ENCODE results near the gene PLAAT1.

PLAAT1 gene

GRCh38 chr3:193240850-193241706 is at the start of gene PLAAT1:
TSS of gene PLAAT1 (plus strand) at chr3:193241222. CDS start at chr3:193255651, 14,429 bp downstream.
- DNase-seq: no peak

GRCh38 chr3:193194371-193194770 is 46.7 kb upstream of the PLAAT1 start:
- DNase-seq: no peak

GRCh38 chr3:193196746-193197145 is 44.3 kb upstream of the PLAAT1 start:
- DNase-seq: no peak

- no peak for DNase-seq
Measured at GRCh38 chr3:193207290-193208273, 33.4 kb upstream of the PLAAT1 start.

GRCh38 chr3:193210618-193211017 is 30.4 kb upstream of the PLAAT1 start:
- DNase-seq: no peak

GRCh38 chr3:193211173-193211572 is 29.8 kb upstream of the PLAAT1 start:
- no peak for DNase-seq

GRCh38 chr3:193211984-193212383 is 29.0 kb upstream of the PLAAT1 start:
- no peak for DNase-seq

- no peak for DNase-seq
Measured at GRCh38 chr3:193212844-193213243, 28.2 kb upstream of the PLAAT1 start.

- no peak for DNase-seq
Measured at GRCh38 chr3:193214445-193214844, 26.6 kb upstream of the PLAAT1 start.

GRCh38 chr3:193225302-193226125 is 15.5 kb upstream of the PLAAT1 start:
- no peak for DNase-seq

- no peak for DNase-seq
Measured at GRCh38 chr3:193228206-193228605, 12.8 kb upstream of the PLAAT1 start.

GRCh38 chr3:193229851-193230420 is 11.1 kb upstream of the PLAAT1 start:
- DNase-seq: no peak

- no peak for DNase-seq
Measured at GRCh38 chr3:193230610-193231009, 10.4 kb upstream of the PLAAT1 start.

GRCh38 chr3:193231201-193231600 is 9.8 kb upstream of the PLAAT1 start:
- no peak for DNase-seq

GRCh38 chr3:193236599-193236998 is 4.4 kb upstream of the PLAAT1 start:
- no peak for DNase-seq

- no peak for DNase-seq
Measured at GRCh38 chr3:193237030-193237429, 4.0 kb upstream of the PLAAT1 start.

- DNase-seq: no peak
Measured at GRCh38 chr3:193240436-193240849, 579 bp upstream of the PLAAT1 start.

GRCh38 chr3:193241716-193242115 is 694 bp downstream of the PLAAT1 start:
- no peak for DNase-seq

- DNase-seq: no peak
Measured at GRCh38 chr3:193243571-193243970, 2.5 kb downstream of the PLAAT1 start.

- no peak for DNase-seq
Measured at GRCh38 chr3:193248848-193249468, 7.9 kb downstream of the PLAAT1 start.

GRCh38 chr3:193250492-193250891 is 9.5 kb downstream of the PLAAT1 start:
- no peak for DNase-seq
